NCI-H1417 (cell line): ENCODE results near the gene PSD2.

Experiments used
- DNase-seq, 3 experiments: peaks; one replicate each; lab custom pipeline; 2025; lab: John Stamatoyannopoulos, UW

Gene PSD2

GRCh38 chr5:139811274-139811607 is 15.6 kb downstream of the PSD2 start:
- DNase-seq = no peak

- no peak for DNase-seq
These were observed 16.7 kb downstream of the PSD2 start for GRCh38 chr5:139812323-139812722.

- DNase-seq = no peak
These were observed 17.5 kb downstream of the PSD2 start for GRCh38 chr5:139812836-139813805.

- no peak for DNase-seq
These were observed 18.6 kb downstream of the PSD2 start for GRCh38 chr5:139814191-139814601.

- DNase-seq = no peak
These were observed 19.2 kb downstream of the PSD2 start for GRCh38 chr5:139814704-139815280.

- DNase-seq = no peak
These were observed 21.0 kb downstream of the PSD2 start for GRCh38 chr5:139816566-139816965.

- no peak for DNase-seq
These were observed 21.8 kb downstream of the PSD2 start for GRCh38 chr5:139817362-139817761.

- DNase-seq = no peak
These were observed 22.4 kb downstream of the PSD2 start for GRCh38 chr5:139817970-139818369.

GRCh38 chr5:139820130-139820529 is 24.5 kb downstream of the PSD2 start:
- DNase-seq = no peak

GRCh38 chr5:139820606-139821005 is 25.0 kb downstream of the PSD2 start:
- no peak for DNase-seq

- no peak for DNase-seq
These were observed 26.4 kb downstream of the PSD2 start for GRCh38 chr5:139821806-139822552.

- no peak for DNase-seq
These were observed 27.2 kb downstream of the PSD2 start for GRCh38 chr5:139822553-139823425.

GRCh38 chr5:139823757-139824355 is 28.2 kb downstream of the PSD2 start:
- no peak for DNase-seq

- no peak for DNase-seq
These were observed 30.1 kb downstream of the PSD2 start for GRCh38 chr5:139825690-139826089.

- DNase-seq = no peak
These were observed 32.7 kb downstream of the PSD2 start for GRCh38 chr5:139828207-139828895.

- no peak for DNase-seq
These were observed 33.9 kb downstream of the PSD2 start for GRCh38 chr5:139829471-139829870.

- no peak for DNase-seq
These were observed 36.0 kb downstream of the PSD2 start for GRCh38 chr5:139831624-139832023.

- DNase-seq = no peak
These were observed 37.9 kb downstream of the PSD2 start for GRCh38 chr5:139833525-139833924.

GRCh38 chr5:139835656-139836055 is 40.0 kb downstream of the PSD2 start:
- DNase-seq = no peak

- no peak for DNase-seq
These were observed 41.0 kb downstream of the PSD2 start for GRCh38 chr5:139836469-139837208.
